Fibroblast of mammary gland (primary cell): ENCODE measurements around the gene FEZ2.

ENCODE experiments used
- DNase-seq: peaks from one replicate; pipeline ENCODE4 v3.0.0-alpha.2; 2010; ENCODE audit warnings: low read depth
- H3K4me3 ChIP-seq: 2 replicates; pipeline ENCODE4 v1.5.1; 2011; ENCODE audit warnings: low read depth, mild to moderate bottlenecking, low read length, moderate library complexity; ENCODE audit not compliant: control insufficient read depth
- CTCF ChIP-seq: conservative IDR thresholded peaks from 2 replicates; pipeline ENCODE4 v1.5.1; 2011; ENCODE audit warnings: low read depth, low read length, inconsistent platforms; ENCODE audit not compliant: control insufficient read depth, insufficient read depth

The FEZ2 gene

GRCh38 chr2:36572054-36572718 lies 25.8 kb downstream of the FEZ2 start:
- DNase-seq: no peak
- H3K4me3 ChIP-seq: no peak overlapping the region
- no peak for TF ChIP-seq CTCF

- DNase-seq: peak; percentile 47
- no peak overlapping the region for H3K4me3 ChIP-seq
- TF ChIP-seq CTCF: no peak
Measured at GRCh38 chr2:36570416-36570815, 27.6 kb downstream of the FEZ2 start.

- TF ChIP-seq CTCF: no peak
- DNase-seq: peak; percentile 31
- no peak overlapping the region for H3K4me3 ChIP-seq
Measured at GRCh38 chr2:36569267-36569856, 28.6 kb downstream of the FEZ2 start.

- H3K4me3 ChIP-seq: no peak overlapping the region
- no peak for TF ChIP-seq CTCF
- DNase-seq: peak; percentile 58
Measured at GRCh38 chr2:36568516-36569246, 29.3 kb downstream of the FEZ2 start.

GRCh38 chr2:36567711-36568408 lies 30.1 kb downstream of the FEZ2 start:
- H3K4me3 ChIP-seq: no peak overlapping the region
- no peak for DNase-seq
- no peak for TF ChIP-seq CTCF

- no peak for DNase-seq
- no peak for TF ChIP-seq CTCF
Measured at GRCh38 chr2:36566887-36567286, 31.1 kb downstream of the FEZ2 start.

More at GRCh38 chr2:36566887-36567286, 31.1 kb downstream of the FEZ2 start:
- H3K4me3 ChIP-seq: no peak overlapping the region
